ENCODE results near the gene NIN.

NIN gene

GRCh38 chr14:50768680-50769079 is 62.3 kb downstream of the NIN start:
- TF ChIP-seq EZH2 (IDR thresholded peaks at IDR 0.05; ENCODE audit: borderline replicate concordance, low read depth, low read length, severe bottlenecking), result no peak
- no peak for TF ChIP-seq CTCF (IDR thresholded peaks at IDR 0.05; ENCODE audit: borderline replicate concordance, extremely low read depth, low read length, poor library complexity, severe bottlenecking)
- Histone ChIP-seq H3K4me2 (ENCODE audit: insufficient read depth, low read length) (no peak overlapping the region), H3K9me3 (ENCODE audit: insufficient read depth, low read length, severe bottlenecking) (no peaks in the 10 kb centered on the region), H3K4me1 (ENCODE audit: insufficient read depth, low read length) (no peaks in the 10 kb centered on the region), H2AFZ (ENCODE audit: low read depth, low read length) (no peak overlapping the region), H3K9ac (ENCODE audit: low read depth, low read length) (no peak overlapping the region), H3K27ac (ENCODE audit: low read length) (no peak overlapping the region), H4K20me1 (ENCODE audit: insufficient read depth, low read length) (no peaks in the 10 kb centered on the region), H3K36me3 (ENCODE audit: insufficient read depth, low read length) (peaks cover 89% of the 10 kb centered on the region), H3K79me2 (ENCODE audit: insufficient read depth, low read length) (no peaks in the 10 kb centered on the region), H3K27me3 (ENCODE audit: insufficient read depth, low read length, poor library complexity) (no peaks in the 10 kb centered on the region), H3K4me3 (ENCODE audit: low read depth in 1 of 2, low read length in 2 of 2) (no peak overlapping the region)
- no peak for ATAC-seq (ENCODE audit: insufficient read depth, low read depth)
- no peak for DNase-seq

GRCh38 chr14:50766338-50766886 is 64.5 kb downstream of the NIN start:
- Histone ChIP-seq H3K36me3 (ENCODE audit: insufficient read depth, low read length) (peaks cover 90% of the 10 kb centered on the region), H3K79me2 (ENCODE audit: insufficient read depth, low read length) (no peaks in the 10 kb centered on the region), H3K27ac (ENCODE audit: low read length) (no peak overlapping the region), H3K4me2 (ENCODE audit: insufficient read depth, low read length) (no peak overlapping the region), H3K9ac (ENCODE audit: low read depth, low read length) (no peak overlapping the region), H4K20me1 (ENCODE audit: insufficient read depth, low read length) (no peaks in the 10 kb centered on the region), H3K9me3 (ENCODE audit: insufficient read depth, low read length, severe bottlenecking) (no peaks in the 10 kb centered on the region), H3K4me3 (ENCODE audit: low read depth in 1 of 2, low read length in 2 of 2) (no peak overlapping the region), H2AFZ (ENCODE audit: low read depth, low read length) (no peak overlapping the region), H3K27me3 (ENCODE audit: insufficient read depth, low read length, poor library complexity) (no peaks in the 10 kb centered on the region), H3K4me1 (ENCODE audit: insufficient read depth, low read length) (no peaks in the 10 kb centered on the region)
- TF ChIP-seq EZH2 (IDR thresholded peaks at IDR 0.05; ENCODE audit: borderline replicate concordance, low read depth, low read length, severe bottlenecking), result no peak
- TF ChIP-seq CTCF (IDR thresholded peaks at IDR 0.05; ENCODE audit: borderline replicate concordance, extremely low read depth, low read length, poor library complexity, severe bottlenecking), result no peak
- no peak for DNase-seq
- no peak for ATAC-seq (ENCODE audit: insufficient read depth, low read depth)

GRCh38 chr14:50763382-50764007 is 67.5 kb downstream of the NIN start:
- no peaks in the 10 kb centered on the region for H3K9me3 ChIP-seq (ENCODE audit: insufficient read depth, low read length, severe bottlenecking)
- TF ChIP-seq EZH2 (IDR thresholded peaks at IDR 0.05; ENCODE audit: borderline replicate concordance, low read depth, low read length, severe bottlenecking), result no peak
- TF ChIP-seq CTCF (IDR thresholded peaks at IDR 0.05; ENCODE audit: borderline replicate concordance, extremely low read depth, low read length, poor library complexity, severe bottlenecking), result no peak
- ATAC-seq (ENCODE audit: insufficient read depth, low read depth) (no peak), DNase-seq (no peak)
- no peaks in the 10 kb centered on the region for H3K79me2 ChIP-seq (ENCODE audit: insufficient read depth, low read length)
- H3K9ac ChIP-seq (ENCODE audit: low read depth, low read length), result no peak overlapping the region
- H3K36me3 ChIP-seq (ENCODE audit: insufficient read depth, low read length), result peaks cover 87% of the 10 kb centered on the region
- no peak overlapping the region for H3K4me3 ChIP-seq (ENCODE audit: low read depth in 1 of 2, low read length in 2 of 2)
- no peaks in the 10 kb centered on the region for H4K20me1 ChIP-seq (ENCODE audit: insufficient read depth, low read length)
- H3K27me3 ChIP-seq (ENCODE audit: insufficient read depth, low read length, poor library complexity), result no peaks in the 10 kb centered on the region
- no peak overlapping the region for H2AFZ ChIP-seq (ENCODE audit: low read depth, low read length)
- H3K4me2 ChIP-seq (ENCODE audit: insufficient read depth, low read length), result no peak overlapping the region
- no peak overlapping the region for H3K27ac ChIP-seq (ENCODE audit: low read length)
- no peaks in the 10 kb centered on the region for H3K4me1 ChIP-seq (ENCODE audit: insufficient read depth, low read length)

Data from DND-41 (cell line).